Osteoblast (primary cell): ENCODE data around the gene PIK3CB. TPM values are rescaled to one million over a fixed set of nuclear protein-coding genes. Genes with fewer than 3 reads are reported as not detected.
"Not testable (repeated sequence)": the region's sequence is repeated elsewhere in the genome, so short reads cannot be mapped to it uniquely, and the experiment has no call there.

ENCODE experiments used
- DNase-seq: peaks from one replicate; pipeline ENCODE4 v3.0.0; 2011; ENCODE audit warnings: low spot score, mixed read lengths; ENCODE audit not compliant: insufficient read length; ENCODE audit errors: missing footprints
- H2AFZ ChIP-seq: 2 replicates; pipeline ENCODE4 v1.6.0; 2011; ENCODE audit warnings: mild to moderate bottlenecking, low read length
- H3K27ac ChIP-seq: 2 replicates; pipeline ENCODE4 v1.5.1; 2011; ENCODE audit warnings: mild to moderate bottlenecking, low read depth, low read length, moderate library complexity
- H3K27me3 ChIP-seq: 2 replicates; pipeline ENCODE4 v1.6.0; 2012; ENCODE audit warnings: mild to moderate bottlenecking, control low read depth, inconsistent platforms, low read length, moderate library complexity; ENCODE audit not compliant: insufficient read depth
- H3K36me3 ChIP-seq: 2 replicates; pipeline ENCODE4 v1.5.1; 2011; ENCODE audit warnings: mild to moderate bottlenecking, low read length, control low read depth, moderate library complexity; ENCODE audit not compliant: insufficient read depth
- H3K4me1 ChIP-seq: 2 replicates; pipeline ENCODE4 v1.5.1; 2011; ENCODE audit warnings: mild to moderate bottlenecking, low read length, control low read depth, moderate library complexity; ENCODE audit not compliant: insufficient read depth
- H3K4me2 ChIP-seq: 2 replicates; pipeline ENCODE4 v1.6.0; 2011; ENCODE audit warnings: mild to moderate bottlenecking, low read length; ENCODE audit not compliant: insufficient read depth
- H3K4me3 ChIP-seq: fragments of 200-600 bp; sonication (generic); 3 replicates; pipeline ENCODE4 v1.5.1; 2012; ENCODE audit warnings: mild to moderate bottlenecking, low read length, inconsistent platforms; ENCODE audit not compliant: insufficient read depth
- H3K79me2 ChIP-seq: 2 replicates; pipeline ENCODE4 v1.6.0; 2012; ENCODE audit warnings: mild to moderate bottlenecking, low read length, control low read depth, inconsistent platforms; ENCODE audit not compliant: insufficient read depth
- H3K9me3 ChIP-seq: 2 replicates; pipeline ENCODE4 v1.5.1; 2011; ENCODE audit warnings: low read depth, low read length, control low read depth
- H4K20me1 ChIP-seq: 2 replicates; pipeline ENCODE4 v1.6.0; 2012; ENCODE audit warnings: mild to moderate bottlenecking, low read length, control low read depth; ENCODE audit not compliant: insufficient read depth
- CTCF ChIP-seq: IDR thresholded peaks from 2 replicates; pipeline ENCODE4 v1.5.1; 2011; ENCODE audit warnings: mild to moderate bottlenecking, low read depth, low read length, moderate library complexity; ENCODE audit errors: extremely low read depth
- total RNA-seq: library from RNA; depleted of rRNA; stranded (reverse); fragments of >200 nt; gene quantifications from 2 replicates; pipeline ENCODE4 v1.2.3, GENCODE V29; 2012

The PIK3CB gene
- total RNA-seq, 1 donor, result 14.5 TPM

- Histone ChIP-seq H3K4me2 (no peak overlapping the region), H2AFZ (no peak overlapping the region), H3K27ac (no peak overlapping the region), H4K20me1 (peaks cover 8% of the 10 kb centered on the region), H3K4me3 (no peak overlapping the region), H3K4me1 (peaks cover 14% of the 10 kb centered on the region), H3K79me2 (peaks cover 74% of the 10 kb centered on the region), H3K27me3 (no peaks in the 10 kb centered on the region), H3K9me3 (no peaks in the 10 kb centered on the region), H3K36me3 (peaks cover 3% of the 10 kb centered on the region)
- DNase-seq, result peak; percentile 31
- no peak for TF ChIP-seq CTCF
Measured at GRCh38 chr3:138829097-138829496, 5.6 kb downstream of the PIK3CB start.

GRCh38 chr3:138827222-138827621, 7.5 kb downstream of the PIK3CB start:
- H3K79me2 ChIP-seq, result peaks cover 63% of the 10 kb centered on the region
- no peak for DNase-seq

GRCh38 chr3:138825336-138825735, 9.4 kb downstream of the PIK3CB start:
- Histone ChIP-seq H3K79me2 (peaks cover 62% of the 10 kb centered on the region), H4K20me1 (peaks cover 4% of the 10 kb centered on the region), H3K4me3 (no peak overlapping the region), H2AFZ (no peak overlapping the region), H3K4me2 (no peak overlapping the region), H3K9me3 (no peaks in the 10 kb centered on the region), H3K27ac (no peak overlapping the region), H3K36me3 (peaks cover 3% of the 10 kb centered on the region), H3K27me3 (no peaks in the 10 kb centered on the region), H3K4me1 (peaks cover 9% of the 10 kb centered on the region)
- peak; percentile 66 for DNase-seq
- no peak for TF ChIP-seq CTCF

More at GRCh38 chr3:138827222-138827621, 7.5 kb downstream of the PIK3CB start:
- Histone ChIP-seq H3K4me3 (no peak overlapping the region), H3K27me3 (no peaks in the 10 kb centered on the region), H4K20me1 (peaks cover 4% of the 10 kb centered on the region), H3K4me1 (peaks cover 9% of the 10 kb centered on the region), H3K36me3 (peaks cover 3% of the 10 kb centered on the region), H3K4me2 (no peak overlapping the region), H3K27ac (no peak overlapping the region), H2AFZ (no peak overlapping the region), H3K9me3 (no peaks in the 10 kb centered on the region)
- TF ChIP-seq CTCF, result no peak

- Histone ChIP-seq H3K79me2 (peaks cover 60% of the 10 kb centered on the region), H3K9me3 (no peaks in the 10 kb centered on the region), H3K4me3 (no peak overlapping the region), H4K20me1 (no peaks in the 10 kb centered on the region), H3K36me3 (peaks cover 3% of the 10 kb centered on the region), H2AFZ (no peak overlapping the region), H3K27me3 (no peaks in the 10 kb centered on the region), H3K4me1 (peaks cover 9% of the 10 kb centered on the region), H3K4me2 (peak overlapping the region; percentile 38), H3K27ac (no peak overlapping the region)
- TF ChIP-seq CTCF, result no peak
- DNase-seq, result peak; percentile 68
Measured at GRCh38 chr3:138824114-138824506, 10.6 kb downstream of the PIK3CB start.

GRCh38 chr3:138820379-138820778, 14.3 kb downstream of the PIK3CB start:
- not testable (repeated sequence) for H3K4me1 ChIP-seq, H3K27me3 ChIP-seq, DNase-seq, H3K4me3 ChIP-seq, H3K27ac ChIP-seq, H2AFZ ChIP-seq, H3K4me2 ChIP-seq, H4K20me1 ChIP-seq, H3K36me3 ChIP-seq, H3K9me3 ChIP-seq
- peaks cover 65% of the 10 kb centered on the region for H3K79me2 ChIP-seq
